Activated CD8-positive, alpha-beta T cell treated with anti-CD3 and anti-CD28 coated beads for 36 hours (primary cell): ENCODE measurements around the gene LIG1. TPM values are rescaled to one million over a fixed set of nuclear protein-coding genes. Genes with fewer than 3 reads are reported as not detected.

Experiments used
- ATAC-seq: fragments of 200-7000 bp; cut with Tn5 transposase; one replicate; pipeline ENCODE4 v1.10.0; 2021; ENCODE audit warnings: mild to moderate bottlenecking, moderate library complexity
- CTCF ChIA-PET: fragments of 350-600 bp; sonication (Branson Sonifier 250); formaldehyde crosslinking; loops from one replicate; lab custom pipeline; 2021; ENCODE audit warnings: antibody characterized with exemption; lab: Charles Lee
- POLR2A ChIA-PET: fragments of 350-600 bp; sonication (Branson Sonifier 250); formaldehyde crosslinking; loops from one replicate; lab custom pipeline; 2021; ENCODE audit warnings: antibody characterized with exemption; lab: Charles Lee
- DNase-seq: peaks from one replicate; pipeline ENCODE4 v3.0.0-alpha.2; 2020
- H3K27ac Mint-ChIP-seq: one replicate; pipeline ENCODE4 v1.8.0; 2021; ENCODE audit warnings: mild to moderate bottlenecking, mixed read lengths
- H3K27me3 Mint-ChIP-seq: one replicate; pipeline ENCODE4 v1.8.0; 2021; ENCODE audit warnings: mixed read lengths
- H3K36me3 Mint-ChIP-seq: one replicate; pipeline ENCODE4 v1.8.0; 2021; ENCODE audit warnings: low read depth, mixed read lengths
- H3K4me1 Mint-ChIP-seq: one replicate; pipeline ENCODE4 v1.8.0; 2021; ENCODE audit warnings: low read depth, mixed read lengths
- H3K4me3 Mint-ChIP-seq: one replicate; pipeline ENCODE4 v1.8.0; 2021; ENCODE audit warnings: mild to moderate bottlenecking, moderate library complexity, mixed read lengths
- H3K9me3 Mint-ChIP-seq: one replicate; pipeline ENCODE4 v1.8.0; 2021; ENCODE audit warnings: mixed read lengths
- intact Hi-C: fragments of 100-400 bp; cut with micrococcal nuclease; formaldehyde crosslinking; loops from one replicate; pipeline ENCODE4 v1.10.0; 2022
- total RNA-seq, 2 experiments: library from RNA; stranded (reverse); gene quantifications; one replicate each; pipeline ENCODE4 v1.2.3, GENCODE V29; 2021
- TF ChIP-seq, protein P1 (sequence below): fragments of 200-600 bp; IDR thresholded peaks from one replicate; pipeline ENCODE4 v1.8.0; 2022; ENCODE audit warnings: antibody characterized with exemption, mild to moderate bottlenecking

LIG1 gene
- total RNA-seq, 2 experiments from 2014 or later, result 181 to 188 TPM

DNA sequence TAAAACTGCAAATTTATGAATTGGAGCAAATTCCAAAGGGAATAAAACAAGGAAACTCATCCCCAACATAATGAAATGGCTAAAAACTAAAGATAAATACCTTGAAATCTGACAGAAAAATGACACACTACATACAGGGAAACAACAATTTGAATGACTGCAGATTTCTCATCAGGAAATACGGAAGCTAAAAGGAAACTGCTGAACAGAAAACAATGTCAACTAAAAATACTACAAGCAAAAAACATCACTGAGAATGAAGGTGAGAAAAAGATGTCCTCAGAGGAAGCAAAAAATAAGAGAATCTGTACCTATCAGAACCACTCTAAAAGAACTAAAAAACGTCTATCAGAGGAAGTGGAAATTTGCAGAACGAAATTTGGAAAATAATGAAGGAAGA is 39.9 kb upstream of the LIG1 start:
- intact Hi-C loops, result no loop called here
- peaks cover 40% of the 10 kb centered on the region for H3K4me1 Mint-ChIP-seq
- H3K36me3 Mint-ChIP-seq, result peaks cover 50% of the 10 kb centered on the region
- peak; percentile 18 for ATAC-seq
- H3K9me3 Mint-ChIP-seq, result no peaks in the 10 kb centered on the region
- ChIA-PET POLR2A (no interaction called here), CTCF (interaction anchor here (1.2 to 1.9 kb wide), 2 partner anchors 50 to 57 kb away, joined by 3 to 5 read pairs; no protein-coding TSS in a partner anchor)
- TF ChIP-seq, protein P1, sequence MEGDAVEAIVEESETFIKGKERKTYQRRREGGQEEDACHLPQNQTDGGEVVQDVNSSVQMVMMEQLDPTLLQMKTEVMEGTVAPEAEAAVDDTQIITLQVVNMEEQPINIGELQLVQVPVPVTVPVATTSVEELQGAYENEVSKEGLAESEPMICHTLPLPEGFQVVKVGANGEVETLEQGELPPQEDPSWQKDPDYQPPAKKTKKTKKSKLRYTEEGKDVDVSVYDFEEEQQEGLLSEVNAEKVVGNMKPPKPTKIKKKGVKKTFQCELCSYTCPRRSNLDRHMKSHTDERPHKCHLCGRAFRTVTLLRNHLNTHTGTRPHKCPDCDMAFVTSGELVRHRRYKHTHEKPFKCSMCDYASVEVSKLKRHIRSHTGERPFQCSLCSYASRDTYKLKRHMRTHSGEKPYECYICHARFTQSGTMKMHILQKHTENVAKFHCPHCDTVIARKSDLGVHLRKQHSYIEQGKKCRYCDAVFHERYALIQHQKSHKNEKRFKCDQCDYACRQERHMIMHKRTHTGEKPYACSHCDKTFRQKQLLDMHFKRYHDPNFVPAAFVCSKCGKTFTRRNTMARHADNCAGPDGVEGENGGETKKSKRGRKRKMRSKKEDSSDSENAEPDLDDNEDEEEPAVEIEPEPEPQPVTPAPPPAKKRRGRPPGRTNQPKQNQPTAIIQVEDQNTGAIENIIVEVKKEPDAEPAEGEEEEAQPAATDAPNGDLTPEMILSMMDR, result no peak
- H3K27ac Mint-ChIP-seq, result peak overlapping the region; percentile 88
- H3K4me3 Mint-ChIP-seq, result no peak overlapping the region
- no peak for DNase-seq
- no peaks in the 10 kb centered on the region for H3K27me3 Mint-ChIP-seq

DNA sequence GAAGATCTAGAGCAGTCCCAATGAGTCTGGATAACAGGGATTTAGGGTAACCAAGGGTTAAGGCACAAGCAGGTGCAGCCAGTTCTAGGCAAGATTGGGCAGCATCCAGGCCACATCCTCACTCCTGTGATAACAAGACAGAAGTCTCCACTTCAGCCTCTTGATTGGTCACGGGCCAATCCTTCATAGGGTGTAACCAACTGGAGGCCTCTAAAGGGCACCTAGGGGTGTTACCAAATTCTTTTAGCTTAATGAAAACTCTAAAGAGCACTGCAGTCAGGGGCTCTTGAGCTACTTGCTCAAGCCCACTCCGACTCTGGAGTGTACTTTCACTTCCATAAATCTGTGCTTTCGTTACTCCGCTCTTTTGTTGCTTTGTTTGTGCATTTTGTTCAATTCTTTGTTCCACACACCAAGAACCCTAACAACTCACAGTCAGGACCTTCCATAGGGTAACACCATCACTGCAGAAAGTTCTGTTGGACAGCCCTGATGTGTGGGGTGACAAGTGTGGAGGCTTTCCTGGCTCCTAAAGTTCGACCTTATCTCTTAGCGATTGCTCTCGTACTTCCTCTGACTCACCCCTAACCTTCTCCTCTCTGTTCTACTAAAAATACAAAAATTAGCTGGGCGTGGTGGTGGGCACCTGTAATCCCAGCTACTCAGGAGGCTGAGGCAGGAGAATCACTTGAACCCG is 36.4 kb upstream of the LIG1 start:
- H3K27ac Mint-ChIP-seq, result peak overlapping the region; percentile 84
- CTCF ChIA-PET, result interaction anchor here (2.2 kb wide), 1 partner anchor 243 kb away, joined by 5 read pairs; no protein-coding TSS in a partner anchor
- no peak overlapping the region for H3K4me3 Mint-ChIP-seq
- POLR2A ChIA-PET, result interaction anchor here (0.9 kb wide), 1 partner anchor 11 kb away, joined by 3 read pairs; no protein-coding TSS in a partner anchor
- peak; percentile 19 for DNase-seq
- H3K4me1 Mint-ChIP-seq, result peaks cover 38% of the 10 kb centered on the region
- no peaks in the 10 kb centered on the region for H3K9me3 Mint-ChIP-seq
- H3K27me3 Mint-ChIP-seq, result no peaks in the 10 kb centered on the region
- H3K36me3 Mint-ChIP-seq, result peaks cover 29% of the 10 kb centered on the region
- TF ChIP-seq, protein P1, result no peak
- no peak for ATAC-seq
- intact Hi-C loops, result no loop called here

DNA sequence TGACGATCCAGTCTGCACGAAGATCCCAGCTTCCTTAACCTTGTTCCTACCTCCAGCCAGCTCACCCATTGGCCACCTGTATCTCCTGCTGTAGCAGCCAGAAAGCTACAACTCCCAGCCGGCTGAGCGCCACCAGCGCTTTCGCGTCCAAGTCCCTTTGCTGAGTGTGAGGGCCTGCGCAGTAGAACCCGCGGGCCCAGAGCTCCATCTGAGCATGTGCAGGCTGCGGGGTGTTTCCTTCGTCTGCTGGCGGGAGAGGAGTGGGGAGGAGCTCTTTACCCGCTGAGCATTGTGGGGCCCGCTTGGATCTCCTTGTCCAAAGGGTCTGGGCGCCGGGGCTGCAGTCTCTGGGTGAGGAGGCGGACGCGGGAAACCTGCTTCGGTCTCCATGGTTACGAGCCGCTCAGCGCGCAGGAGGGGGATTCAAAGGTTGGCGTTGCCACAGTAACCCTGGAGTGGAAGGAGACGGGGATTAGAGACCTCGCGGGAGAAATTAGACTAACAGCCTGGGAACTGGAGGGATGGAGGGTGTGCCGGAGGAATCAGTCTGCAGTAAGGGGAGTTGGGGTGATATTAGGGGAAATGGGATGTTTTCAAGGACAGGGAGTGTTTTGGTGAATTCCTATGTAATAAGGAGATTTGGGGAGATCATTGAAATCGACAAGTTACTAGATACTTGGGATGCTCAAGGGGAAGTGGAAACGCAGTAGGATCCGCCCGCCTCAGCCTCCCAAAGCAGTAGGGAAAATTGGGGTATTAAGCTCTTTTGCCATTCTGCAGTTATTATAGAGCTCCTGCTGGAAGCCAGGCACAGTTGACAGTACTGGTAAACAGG is 33.9 kb upstream of the LIG1 start:
- H3K27ac Mint-ChIP-seq, result no peak overlapping the region
- ChIA-PET POLR2A (interaction anchor here (0.6 to 3.3 kb wide), 22 partner anchors 8 to 137 kb away, joined by 3 to 25 read pairs (median 4); partner anchors contain the start of genes CARD8, EMP3, LIG1 and ZSWIM9), CTCF (interaction anchor here (0.6 to 4.0 kb wide), 16 partner anchors 10 to 130 kb away, joined by 3 to 32 read pairs (median 4); partner anchors contain the start of genes CARD8 and ZSWIM9)
- H3K36me3 Mint-ChIP-seq, result peaks cover 17% of the 10 kb centered on the region
- H3K27me3 Mint-ChIP-seq, result no peaks in the 10 kb centered on the region
- no peak overlapping the region for H3K4me3 Mint-ChIP-seq
- H3K9me3 Mint-ChIP-seq, result no peaks in the 10 kb centered on the region
- peak; percentile 99 for ATAC-seq
- peak; percentile 97 for DNase-seq
- TF ChIP-seq, protein P1, result no peak
- intact Hi-C loops, result loop anchor here (5.0 kb wide), 1 partner anchor 53 kb away; the partner anchor contains the start of gene CARD8
- H3K4me1 Mint-ChIP-seq, result peaks cover 28% of the 10 kb centered on the region

DNA sequence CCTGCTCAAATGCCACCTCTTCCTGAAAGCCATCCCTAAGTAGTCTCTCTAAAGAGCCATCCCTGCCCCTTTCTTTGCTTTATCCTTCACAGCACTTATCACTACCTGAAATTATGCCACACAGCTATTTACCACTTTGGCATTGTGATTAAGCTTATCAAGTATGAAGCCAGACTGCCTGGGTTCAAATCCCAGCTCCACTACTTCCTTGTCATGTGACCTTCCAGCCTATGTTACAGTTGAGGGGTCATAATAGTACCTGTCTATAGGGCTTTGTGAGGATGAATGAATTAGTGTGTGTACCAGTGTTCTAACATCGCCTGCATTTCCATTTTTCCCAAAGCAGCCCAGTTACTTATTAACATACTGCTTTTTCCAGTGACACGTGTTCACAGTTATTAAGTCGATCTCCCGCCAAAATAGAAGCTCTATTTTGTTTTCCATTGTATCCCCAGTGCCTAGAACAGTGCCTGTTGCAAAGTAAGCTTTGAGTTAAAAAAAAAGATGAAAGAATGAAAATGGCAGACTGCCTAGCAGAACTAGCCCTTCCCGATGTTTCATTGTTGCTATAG is 33.2 kb upstream of the LIG1 start:
- H3K36me3 Mint-ChIP-seq, result peaks cover 15% of the 10 kb centered on the region
- H3K4me3 Mint-ChIP-seq, result no peak overlapping the region
- POLR2A ChIA-PET, result interaction anchor here (0.6 to 3.3 kb wide), 19 partner anchors 9 to 138 kb away, joined by 3 to 25 read pairs (median 5); partner anchors contain the start of genes CARD8, EMP3, LIG1 and ZSWIM9
- no peaks in the 10 kb centered on the region for H3K9me3 Mint-ChIP-seq
- intact Hi-C loops, result loop anchor here (5.0 kb wide), 1 partner anchor 54 kb away; the partner anchor contains the start of gene CARD8
- H3K27ac Mint-ChIP-seq, result no peak overlapping the region
- DNase-seq (peak; percentile 55), ATAC-seq (no peak)
- TF ChIP-seq, protein P1, result no peak
- H3K4me1 Mint-ChIP-seq, result peaks cover 26% of the 10 kb centered on the region
- H3K27me3 Mint-ChIP-seq, result no peaks in the 10 kb centered on the region
- CTCF ChIA-PET, result interaction anchor here (0.6 to 4.0 kb wide), 16 partner anchors 9 to 131 kb away, joined by 3 to 32 read pairs (median 5); partner anchors contain the start of genes CARD8 and ZSWIM9
